Endothelial cell (in vitro differentiated cells): ENCODE measurements around the gene PSME2. TPM values are rescaled to one million over a fixed set of nuclear protein-coding genes. Genes with fewer than 3 reads are reported as not detected.

Experiments
- DNase-seq: peaks from one replicate; pipeline ENCODE4 v3.0.0; 2021; ENCODE audit warnings: low spot score
- H3K27ac Mint-ChIP-seq: one replicate; pipeline ENCODE4 v1.8.0; 2021; ENCODE audit warnings: mixed read lengths, inconsistent platforms; ENCODE audit not compliant: unreplicated experiment
- H3K27me3 Mint-ChIP-seq: one replicate; pipeline ENCODE4 v1.8.0; 2021; ENCODE audit warnings: mild to moderate bottlenecking, moderate library complexity, mixed read lengths, inconsistent platforms; ENCODE audit not compliant: unreplicated experiment
- H3K36me3 Mint-ChIP-seq: one replicate; pipeline ENCODE4 v1.8.0; 2021; ENCODE audit warnings: mild to moderate bottlenecking, low read depth, mixed read lengths, inconsistent platforms; ENCODE audit not compliant: unreplicated experiment
- H3K4me1 Mint-ChIP-seq: one replicate; pipeline ENCODE4 v1.8.0; 2021; ENCODE audit warnings: mild to moderate bottlenecking, mixed read lengths, inconsistent platforms; ENCODE audit not compliant: unreplicated experiment
- H3K4me3 Mint-ChIP-seq: one replicate; pipeline ENCODE4 v1.8.0; 2021; ENCODE audit warnings: mild to moderate bottlenecking, mixed read lengths, inconsistent platforms; ENCODE audit not compliant: unreplicated experiment
- H3K9me3 Mint-ChIP-seq: one replicate; pipeline ENCODE4 v1.8.0; 2021; ENCODE audit warnings: mixed read lengths, inconsistent platforms; ENCODE audit not compliant: unreplicated experiment
- total RNA-seq: library from RNA; stranded (reverse); fragmentation: NEBNext Ultra II Directional; extraction: Animal tissue kit (Norgen Biotek cat#: 25700); gene quantifications from one replicate; pipeline ENCODE4 v1.2.1, GENCODE V29; 2021; ENCODE audit not compliant: unreplicated experiment
- TF ChIP-seq, protein P1 (sequence below): fragments of 200-600 bp; sonication (generic); IDR thresholded peaks from one replicate; pipeline ENCODE4 v1.5.0; 2021; ENCODE audit warnings: antibody characterized with exemption; ENCODE audit not compliant: unreplicated experiment

PSME2 gene
- total RNA-seq, 1 donor from 2014 or later, result 73.6 TPM

DNA sequence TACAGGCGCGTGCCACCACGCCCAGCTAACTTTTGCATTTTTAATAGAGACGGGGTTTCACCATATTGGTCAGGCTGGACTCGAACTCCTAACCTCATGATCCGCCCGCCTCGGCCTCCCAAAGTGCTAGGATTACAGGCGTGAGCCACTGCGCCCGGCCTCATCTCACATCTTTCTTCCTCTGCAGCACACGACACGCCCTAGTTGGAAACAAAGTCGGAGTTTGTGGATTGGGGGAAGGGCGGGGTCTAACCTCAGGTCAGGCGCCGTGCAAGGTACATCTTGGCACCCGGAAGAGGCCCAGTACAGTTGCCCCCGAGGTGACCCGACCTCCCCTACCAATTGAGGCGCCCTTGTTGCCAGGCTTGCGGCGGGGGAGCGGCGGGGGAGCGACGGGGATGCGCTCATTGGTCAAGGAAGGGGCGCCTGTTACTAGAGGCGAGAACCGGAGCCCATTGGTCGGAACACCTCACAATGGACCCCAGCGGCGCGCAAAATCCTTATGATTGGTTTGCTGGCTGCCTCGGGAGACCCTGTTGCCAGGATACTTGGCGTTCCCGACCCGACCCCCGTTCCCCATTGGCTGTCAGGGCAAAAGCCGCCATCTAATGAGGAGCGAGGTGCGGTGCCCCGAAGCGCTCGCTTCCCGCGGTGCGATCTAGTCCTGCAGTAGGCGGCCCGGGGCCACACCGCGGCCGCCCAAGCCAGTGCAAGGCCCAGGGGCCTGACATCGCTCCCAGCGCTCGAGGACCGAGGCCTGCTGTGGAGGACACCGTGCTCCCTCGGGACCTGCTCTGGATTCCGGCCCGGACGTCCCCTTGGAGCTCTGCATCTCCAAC is 25.2 kb upstream of the PSME2 start, which contains the start of gene REC8:
Gene REC8 (plus strand): TSS at position 659 of the 839 bp plus-strand sequence. CDS start 473 bp downstream, outside the sequence.
- TF ChIP-seq, protein P1, sequence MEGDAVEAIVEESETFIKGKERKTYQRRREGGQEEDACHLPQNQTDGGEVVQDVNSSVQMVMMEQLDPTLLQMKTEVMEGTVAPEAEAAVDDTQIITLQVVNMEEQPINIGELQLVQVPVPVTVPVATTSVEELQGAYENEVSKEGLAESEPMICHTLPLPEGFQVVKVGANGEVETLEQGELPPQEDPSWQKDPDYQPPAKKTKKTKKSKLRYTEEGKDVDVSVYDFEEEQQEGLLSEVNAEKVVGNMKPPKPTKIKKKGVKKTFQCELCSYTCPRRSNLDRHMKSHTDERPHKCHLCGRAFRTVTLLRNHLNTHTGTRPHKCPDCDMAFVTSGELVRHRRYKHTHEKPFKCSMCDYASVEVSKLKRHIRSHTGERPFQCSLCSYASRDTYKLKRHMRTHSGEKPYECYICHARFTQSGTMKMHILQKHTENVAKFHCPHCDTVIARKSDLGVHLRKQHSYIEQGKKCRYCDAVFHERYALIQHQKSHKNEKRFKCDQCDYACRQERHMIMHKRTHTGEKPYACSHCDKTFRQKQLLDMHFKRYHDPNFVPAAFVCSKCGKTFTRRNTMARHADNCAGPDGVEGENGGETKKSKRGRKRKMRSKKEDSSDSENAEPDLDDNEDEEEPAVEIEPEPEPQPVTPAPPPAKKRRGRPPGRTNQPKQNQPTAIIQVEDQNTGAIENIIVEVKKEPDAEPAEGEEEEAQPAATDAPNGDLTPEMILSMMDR, result no peak
- Mint-ChIP-seq H3K4me3 (peak within 1 kb of the TSS; percentile 89), H3K4me1 (peaks cover 3% of the 10 kb centered on the region), H3K9me3 (no peaks in the 10 kb centered on the region), H3K27ac (no peak within 1 kb of the TSS), H3K27me3 (peaks cover 4% of the 10 kb centered on the region), H3K36me3 (peaks cover 18% of the 10 kb centered on the region)
- DNase-seq, result peak; percentile 90

DNA sequence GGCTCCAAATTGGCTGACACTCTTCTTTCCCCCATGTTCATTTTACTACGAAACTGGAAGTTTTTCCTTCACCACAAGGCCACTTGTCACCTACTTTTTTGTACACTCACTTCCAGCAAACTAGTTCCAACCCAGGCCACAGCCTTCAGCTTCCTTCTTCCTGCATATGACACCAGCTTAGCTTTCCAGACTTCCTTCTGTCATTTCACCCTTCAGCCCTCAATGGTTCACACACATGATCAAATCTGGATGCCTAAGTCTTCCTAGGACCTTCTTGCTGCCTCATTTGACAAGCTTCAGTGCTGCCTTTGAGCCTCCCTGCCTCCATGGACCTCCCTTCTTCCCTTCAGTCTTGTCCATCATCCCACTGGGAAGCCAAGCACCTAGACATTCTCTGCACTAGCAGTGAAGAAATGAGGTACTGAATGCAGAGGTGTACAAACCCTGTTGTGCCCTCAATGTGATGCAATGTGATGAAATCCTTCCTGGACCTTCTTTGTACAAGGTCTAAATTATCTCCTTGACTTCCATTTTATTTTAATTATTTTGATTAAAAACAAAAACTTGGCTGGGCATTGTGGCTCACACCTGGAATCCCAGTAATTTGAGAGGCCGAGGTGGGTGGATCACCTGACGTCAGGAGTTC is 21.2 kb upstream of the PSME2 start:
- DNase-seq, result no peak
- H3K4me3 Mint-ChIP-seq, result peak overlapping the region; percentile 48
- H3K27me3 Mint-ChIP-seq, result peaks cover 4% of the 10 kb centered on the region
- no peaks in the 10 kb centered on the region for H3K9me3 Mint-ChIP-seq
- no peak overlapping the region for H3K27ac Mint-ChIP-seq
- peaks cover 3% of the 10 kb centered on the region for H3K4me1 Mint-ChIP-seq
- TF ChIP-seq, protein P1, result no peak
- peaks cover 39% of the 10 kb centered on the region for H3K36me3 Mint-ChIP-seq

DNA sequence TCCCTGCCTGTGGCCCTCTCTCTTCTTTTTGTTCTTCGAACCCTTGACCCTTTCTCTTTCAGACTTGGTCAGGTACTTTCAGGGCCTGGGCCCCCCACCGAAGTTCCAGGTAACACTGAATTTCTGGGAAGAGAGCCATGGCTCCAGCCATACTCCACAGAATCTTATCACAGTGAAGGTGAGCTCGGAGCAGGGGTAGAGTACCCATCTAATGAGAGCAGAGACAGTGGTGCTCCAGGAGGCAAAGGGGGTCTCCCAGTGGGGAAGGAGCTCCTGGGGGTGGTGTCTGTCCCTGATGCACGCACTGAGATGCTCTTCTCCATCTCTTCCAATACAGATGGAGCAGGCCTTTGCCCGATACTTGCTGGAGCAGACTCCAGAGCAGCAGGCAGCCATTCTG is 19.4 kb upstream of the PSME2 start:
- Mint-ChIP-seq H3K36me3 (peaks cover 44% of the 10 kb centered on the region), H3K9me3 (no peaks in the 10 kb centered on the region), H3K27ac (no peak overlapping the region), H3K27me3 (peaks cover 2% of the 10 kb centered on the region), H3K4me3 (peak overlapping the region; percentile 87), H3K4me1 (peaks cover 11% of the 10 kb centered on the region)
- TF ChIP-seq, protein P1, result no peak
- DNase-seq, result no peak

DNA sequence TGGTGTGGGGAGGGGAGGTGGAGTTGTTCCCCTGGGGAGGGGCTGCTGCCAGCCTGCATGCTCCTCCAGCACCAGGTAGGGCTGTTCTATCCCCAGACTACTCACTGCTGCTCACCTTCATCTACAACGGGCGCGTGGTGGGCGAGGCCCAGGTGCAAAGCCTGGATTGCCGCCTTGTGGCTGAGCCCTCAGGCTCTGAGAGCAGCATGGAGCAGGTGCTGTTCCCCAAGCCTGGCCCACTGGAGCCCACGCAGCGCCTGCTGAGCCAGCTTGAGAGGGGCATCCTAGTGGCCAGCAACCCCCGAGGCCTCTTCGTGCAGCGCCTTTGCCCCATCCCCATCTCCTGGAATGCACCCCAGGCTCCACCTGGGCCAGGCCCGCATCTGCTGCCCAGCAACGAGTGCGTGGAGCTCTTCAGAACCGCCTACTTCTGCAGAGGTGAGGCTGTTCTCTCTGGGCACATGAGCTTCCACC is 18.1 kb upstream of the PSME2 start:
- DNase-seq, result no peak
- Mint-ChIP-seq H3K27me3 (peaks cover 9% of the 10 kb centered on the region), H3K4me3 (no peak overlapping the region), H3K9me3 (no peaks in the 10 kb centered on the region), H3K36me3 (peaks cover 50% of the 10 kb centered on the region), H3K4me1 (peaks cover 11% of the 10 kb centered on the region), H3K27ac (no peak overlapping the region)
- TF ChIP-seq, protein P1, result no peak

DNA sequence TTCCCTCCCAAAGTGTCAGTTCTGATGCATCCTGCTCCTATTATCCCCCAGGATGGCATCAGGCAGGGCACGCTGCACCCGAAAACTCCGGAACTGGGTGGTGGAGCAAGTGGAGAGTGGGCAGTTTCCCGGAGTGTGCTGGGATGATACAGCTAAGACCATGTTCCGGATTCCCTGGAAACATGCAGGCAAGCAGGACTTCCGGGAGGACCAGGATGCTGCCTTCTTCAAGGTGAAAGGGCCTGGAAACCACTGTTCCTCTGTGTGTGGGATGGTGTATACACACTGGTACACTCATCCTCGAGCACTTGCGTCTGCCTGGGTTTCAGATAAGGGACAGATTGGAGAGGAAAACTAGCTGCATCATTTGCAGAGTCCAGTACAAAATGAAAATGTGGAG is 15.7 kb upstream of the PSME2 start:
- no peaks in the 10 kb centered on the region for H3K9me3 Mint-ChIP-seq
- peak overlapping the region; percentile 79 for H3K4me3 Mint-ChIP-seq
- TF ChIP-seq, protein P1, result no peak
- DNase-seq, result no peak
- H3K27ac Mint-ChIP-seq, result peak overlapping the region; percentile 70
- H3K4me1 Mint-ChIP-seq, result peaks cover 8% of the 10 kb centered on the region
- H3K27me3 Mint-ChIP-seq, result peaks cover 9% of the 10 kb centered on the region
- peaks cover 47% of the 10 kb centered on the region for H3K36me3 Mint-ChIP-seq
